Adrenal gland (tissue), 5 donors: ENCODE measurements around the gene ASTN2.

Experiments used
- CTCF ChIP-seq, 6 experiments: fragments of 450-650 bp in 4 of 6; fragments of 200-600 bp in 2 of 6; sonication (generic) in 1 of 6; IDR thresholded peaks; 1 replicate in 5 of 6; 2 replicates in 1 of 6; pipeline versions ENCODE4 v1.5.1 to v1.8.0; 2016 to 2021; ENCODE audit warnings: antibody characterized with exemption in 6 of 6, mild to moderate bottlenecking in 2 of 6, moderate library complexity in 1 of 6
- POLR2A ChIP-seq, 2 donors: fragments of 450-650 bp; IDR thresholded peaks; one replicate each; pipeline ENCODE4 v1.6.1; 2017; ENCODE audit warnings: antibody characterized with exemption in 2 of 2, mild to moderate bottlenecking in 2 of 2, moderate library complexity in 1 of 2
- donor health status: DM: no; HTN: no; CAD: no.

GRCh38 chr9:117284414-117284813 is 130.4 kb downstream of the ASTN2 start:
- TF ChIP-seq POLR2A (IDR thresholded peaks at IDR 0.05): no peak
- TF ChIP-seq CTCF (IDR thresholded peaks at IDR 0.05): no peak
